Mucosa of descending colon (tissue), 3 donors: Measurements from ENCODE around the gene LRRC10. TPM values are rescaled to one million over a fixed set of nuclear protein-coding genes. Genes with fewer than 3 reads are reported as not detected.
A peak's percentile ranks its signal among the peaks of the same experiment; 100 is the strongest.

Experiments used
- ATAC-seq: fragments of 200-7000 bp; cut with Tn5 transposase; one replicate; pipeline ENCODE4 v1.9.1; 2020; ENCODE audit warnings: mild to moderate bottlenecking, moderate library complexity
- DNase-seq, 3 donors: peaks; one replicate each; pipeline ENCODE4 v3.0.0-alpha.2; 2020
- H3K36me3 ChIP-seq: fragments of 200-600 bp; one replicate; pipeline ENCODE4 v1.8.0; 2021; ENCODE audit warnings: low read depth, mild to moderate bottlenecking
- H3K4me1 ChIP-seq: fragments of 200-600 bp; one replicate; pipeline ENCODE4 v1.8.0; 2021; ENCODE audit warnings: low read depth, mild to moderate bottlenecking
- H3K4me3 ChIP-seq: fragments of 200-600 bp; one replicate; pipeline ENCODE4 v1.8.0; 2021; ENCODE audit warnings: mild to moderate bottlenecking
- H3K9me3 ChIP-seq: fragments of 200-600 bp; one replicate; pipeline ENCODE4 v1.8.0; 2021; ENCODE audit warnings: mild to moderate bottlenecking
- intact Hi-C, 2 donors: fragments of 100-400 bp; cut with DNase I in 1 of 2; cut with micrococcal nuclease in 1 of 2; formaldehyde crosslinking; loops; one replicate each; pipeline versions ENCODE4 v1.11.0 to v1.11.1; 2022; cut with DNase I, micrococcal nuclease
- total RNA-seq, 3 donors: library from RNA; stranded (reverse); fragmentation: NEBNext Ultra II Directional in 2 of 3; extraction: Animal tissue kit (Norgen Biotek cat#: 25700) in 2 of 3; gene quantifications; one replicate each; pipeline versions ENCODE4 v1.2.1 to v1.2.4, GENCODE V29; 2021 to 2023
- TF ChIP-seq, protein P1 (sequence below): fragments of 200-600 bp; IDR thresholded peaks from one replicate; pipeline ENCODE4 v1.8.0; 2022; ENCODE audit warnings: antibody characterized with exemption, mild to moderate bottlenecking
- donor health status: DM: no; HTN: no; CAD: no; lungs with moderate emphysema.
- donor health status: DM: no; HTN: no; CAD: no.
- donor health status: DM: no; HTN: yes; CAD: no.

LRRC10 gene
- total RNA-seq, 3 donors from 2014 or later = not detected

DNA sequence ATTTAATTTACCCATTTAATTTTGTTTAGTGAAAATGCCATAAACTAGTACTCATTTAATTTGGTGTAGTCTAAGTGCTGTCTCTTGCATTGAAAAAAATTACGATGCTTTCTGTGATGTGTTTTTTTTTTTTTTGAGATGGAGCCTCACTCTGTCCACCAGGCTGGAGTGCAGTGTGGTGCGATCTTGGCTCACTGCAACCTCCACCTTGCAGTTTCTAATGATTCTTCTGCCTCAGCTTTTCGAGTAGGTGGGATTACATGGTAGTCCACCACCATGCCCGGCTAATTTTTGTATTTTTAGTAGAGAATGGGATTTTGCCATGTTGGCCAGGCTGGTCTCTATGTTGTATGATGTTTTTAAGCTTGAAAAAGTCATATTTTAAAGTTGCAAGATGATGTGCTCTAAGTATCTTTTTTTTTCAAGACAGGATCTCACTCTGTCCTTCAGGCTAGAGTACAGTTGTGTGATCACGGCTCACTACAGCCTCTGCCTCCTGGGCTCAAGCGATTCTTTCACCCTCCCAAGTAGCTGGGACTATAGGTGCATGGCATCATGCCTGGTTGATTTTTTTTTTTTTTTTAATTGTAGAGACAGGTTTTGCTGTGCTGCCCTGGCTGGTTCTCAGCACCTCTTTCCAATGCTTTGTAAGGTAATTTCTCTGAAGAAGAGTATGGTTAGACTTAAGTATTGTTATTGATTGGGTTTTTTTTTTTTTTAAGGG lies 8.6 kb downstream of the LRRC10 start:
- intact Hi-C loops = no loop called here
- no peak overlapping the region for H3K4me3 ChIP-seq
- TF ChIP-seq, protein P1, sequence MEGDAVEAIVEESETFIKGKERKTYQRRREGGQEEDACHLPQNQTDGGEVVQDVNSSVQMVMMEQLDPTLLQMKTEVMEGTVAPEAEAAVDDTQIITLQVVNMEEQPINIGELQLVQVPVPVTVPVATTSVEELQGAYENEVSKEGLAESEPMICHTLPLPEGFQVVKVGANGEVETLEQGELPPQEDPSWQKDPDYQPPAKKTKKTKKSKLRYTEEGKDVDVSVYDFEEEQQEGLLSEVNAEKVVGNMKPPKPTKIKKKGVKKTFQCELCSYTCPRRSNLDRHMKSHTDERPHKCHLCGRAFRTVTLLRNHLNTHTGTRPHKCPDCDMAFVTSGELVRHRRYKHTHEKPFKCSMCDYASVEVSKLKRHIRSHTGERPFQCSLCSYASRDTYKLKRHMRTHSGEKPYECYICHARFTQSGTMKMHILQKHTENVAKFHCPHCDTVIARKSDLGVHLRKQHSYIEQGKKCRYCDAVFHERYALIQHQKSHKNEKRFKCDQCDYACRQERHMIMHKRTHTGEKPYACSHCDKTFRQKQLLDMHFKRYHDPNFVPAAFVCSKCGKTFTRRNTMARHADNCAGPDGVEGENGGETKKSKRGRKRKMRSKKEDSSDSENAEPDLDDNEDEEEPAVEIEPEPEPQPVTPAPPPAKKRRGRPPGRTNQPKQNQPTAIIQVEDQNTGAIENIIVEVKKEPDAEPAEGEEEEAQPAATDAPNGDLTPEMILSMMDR = no peak
- peaks cover 8% of the 10 kb centered on the region for H3K36me3 ChIP-seq
- DNase-seq = no peak
- H3K4me1 ChIP-seq = peaks cover 10% of the 10 kb centered on the region
- H3K9me3 ChIP-seq = no peaks in the 10 kb centered on the region
- ATAC-seq = no peak

DNA sequence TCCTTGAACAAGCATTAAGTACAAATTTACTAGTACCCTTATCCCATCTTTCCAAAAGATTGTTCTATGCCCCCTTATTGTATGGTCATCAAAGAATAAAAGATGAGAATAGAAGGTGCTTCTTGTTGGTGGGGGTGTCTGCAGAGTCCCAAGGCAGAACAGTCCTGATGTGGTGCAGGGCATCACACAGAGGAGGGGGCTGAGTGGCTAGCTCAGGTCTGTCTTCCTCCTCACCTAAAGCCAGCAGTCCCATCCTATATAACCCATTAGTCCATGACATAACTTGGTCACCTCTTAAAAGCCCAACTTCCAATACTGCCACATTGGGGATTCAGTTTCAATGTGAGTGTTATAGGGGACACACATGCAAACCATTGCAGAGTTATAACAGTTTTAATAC lies 9.9 kb downstream of the LRRC10 start:
- peaks cover 10% of the 10 kb centered on the region for H3K4me1 ChIP-seq
- no peak overlapping the region for H3K4me3 ChIP-seq
- no peaks in the 10 kb centered on the region for H3K9me3 ChIP-seq
- TF ChIP-seq, protein P1 = no peak
- intact Hi-C loops = no loop called here
- peaks cover 8% of the 10 kb centered on the region for H3K36me3 ChIP-seq
- DNase-seq (no peak), ATAC-seq (no peak)

DNA sequence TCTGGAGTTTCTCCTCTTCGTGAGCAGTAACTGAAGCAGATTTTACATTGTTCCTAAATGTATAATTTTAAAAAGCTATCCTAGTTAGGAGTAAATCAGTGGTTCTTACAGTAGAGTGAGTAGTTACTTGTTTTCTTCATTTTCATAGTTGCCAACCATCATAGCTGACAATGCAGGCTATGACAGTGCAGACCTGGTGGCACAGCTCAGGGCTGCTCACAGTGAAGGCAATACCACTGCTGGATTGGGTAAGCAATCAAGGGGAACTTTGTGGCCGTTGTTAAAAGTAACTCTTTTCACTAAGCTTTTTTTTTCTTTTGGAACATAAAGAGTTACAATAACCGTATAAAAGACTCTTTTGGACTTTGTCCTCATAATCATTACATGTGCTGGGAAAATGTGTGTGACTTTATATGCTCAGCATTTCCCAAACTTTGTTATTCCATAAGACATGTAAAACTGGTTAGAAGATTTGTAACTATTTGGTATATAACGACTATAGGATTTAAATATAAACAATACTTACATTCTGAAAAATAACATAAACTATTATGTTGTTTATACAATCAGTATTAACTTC lies 12.4 kb downstream of the LRRC10 start:
- DNase-seq (no peak), ATAC-seq (peak; percentile 74)
- H3K9me3 ChIP-seq = no peaks in the 10 kb centered on the region
- TF ChIP-seq, protein P1 = no peak
- peaks cover 10% of the 10 kb centered on the region for H3K4me1 ChIP-seq
- no peak overlapping the region for H3K4me3 ChIP-seq
- peaks cover 8% of the 10 kb centered on the region for H3K36me3 ChIP-seq
- intact Hi-C loops = no loop called here

DNA sequence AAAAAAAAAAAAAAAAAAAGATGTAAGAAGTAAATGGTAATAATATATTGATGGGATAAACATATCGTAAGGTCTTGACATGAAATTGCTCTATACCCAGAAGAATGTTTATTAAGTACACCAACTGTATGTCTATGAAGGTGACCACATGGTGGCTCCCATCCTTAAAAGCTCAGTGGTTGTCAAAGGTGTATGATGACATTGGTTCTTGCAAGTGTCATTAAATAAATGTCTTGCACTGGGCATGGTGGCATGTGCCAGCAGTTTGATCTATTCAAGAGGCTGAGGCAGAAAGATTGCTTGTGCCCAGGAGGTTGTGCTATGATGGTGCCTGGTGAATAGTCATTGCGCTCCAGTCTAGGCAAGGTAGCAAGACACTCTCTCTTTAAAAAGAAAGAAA lies 15.0 kb downstream of the LRRC10 start:
- no peaks in the 10 kb centered on the region for H3K9me3 ChIP-seq
- ATAC-seq = no peak
- TF ChIP-seq, protein P1 = no peak
- no peak for DNase-seq
- peaks cover 10% of the 10 kb centered on the region for H3K4me1 ChIP-seq
- intact Hi-C loops = no loop called here
- no peak overlapping the region for H3K4me3 ChIP-seq
- H3K36me3 ChIP-seq = peaks cover 12% of the 10 kb centered on the region

DNA sequence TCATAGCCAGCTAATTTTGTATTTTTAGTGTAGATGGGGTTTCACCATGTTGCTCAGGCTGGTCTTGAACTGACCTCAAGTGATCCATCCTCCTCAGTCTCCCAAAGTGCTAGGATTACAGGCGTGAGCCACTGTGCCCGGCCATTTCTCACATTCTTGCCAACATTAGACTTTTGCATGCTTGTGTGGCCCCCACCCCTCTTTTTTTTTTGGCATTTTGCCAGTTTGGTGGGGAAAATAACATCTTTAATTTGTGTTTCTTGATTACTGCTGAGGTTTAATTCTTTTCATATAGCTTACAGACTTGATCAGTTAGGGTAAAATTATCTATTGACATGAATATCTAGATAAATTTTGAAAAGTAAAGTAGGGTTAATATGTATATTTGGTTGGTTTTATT lies 21.6 kb downstream of the LRRC10 start:
- DNase-seq (no peak), ATAC-seq (no peak)
- TF ChIP-seq, protein P1 = no peak
- Histone ChIP-seq H3K4me1 (peaks cover 6% of the 10 kb centered on the region), H3K4me3 (no peak overlapping the region), H3K9me3 (no peaks in the 10 kb centered on the region), H3K36me3 (peaks cover 4% of the 10 kb centered on the region)
- intact Hi-C loops = no loop called here
